Karpas-422 (cell line): ENCODE measurements around the gene GABPB2. TPM values are rescaled to one million over a fixed set of nuclear protein-coding genes. Genes with fewer than 3 reads are reported as not detected.

Source experiments
- DNase-seq: peaks from one replicate; pipeline ENCODE4 v3.0.0-alpha.2; 2015
- H2AFZ ChIP-seq: fragments of 200-600 bp; sonication (generic); 2 replicates; pipeline ENCODE4 v1.6.1; 2014; ENCODE audit warnings: antibody characterized with exemption, low read length, mixed read lengths
- H3K27ac ChIP-seq: fragments of 200-600 bp; sonication (generic); 2 replicates; pipeline ENCODE4 v1.5.1; 2014; ENCODE audit warnings: mild to moderate bottlenecking, low read length, moderate library complexity
- H3K27me3 ChIP-seq: fragments of 200-600 bp; sonication (generic); 2 replicates; pipeline ENCODE4 v1.6.1; 2014; ENCODE audit warnings: low read length, mixed read lengths
- H3K36me3 ChIP-seq: fragments of 200-600 bp; sonication (generic); 2 replicates; pipeline ENCODE4 v1.6.1; 2014; ENCODE audit warnings: low read length, mixed read lengths; ENCODE audit not compliant: insufficient read depth
- H3K4me1 ChIP-seq: fragments of 200-600 bp; sonication (generic); 2 replicates; pipeline ENCODE4 v1.6.1; 2014; ENCODE audit warnings: mild to moderate bottlenecking, low read length, mixed read lengths
- H3K4me2 ChIP-seq: fragments of 200-600 bp; sonication (generic); 2 replicates; pipeline ENCODE4 v1.6.1; 2014; ENCODE audit warnings: low read length, low read depth, mild to moderate bottlenecking; ENCODE audit not compliant: poor library complexity, severe bottlenecking
- H3K4me3 ChIP-seq: fragments of 200-600 bp; sonication (generic); 2 replicates; pipeline ENCODE4 v1.5.1; 2014; ENCODE audit warnings: mild to moderate bottlenecking, antibody characterized with exemption, low read length, mixed read lengths
- H3K79me2 ChIP-seq: fragments of 200-600 bp; sonication (generic); 2 replicates; pipeline ENCODE4 v1.6.1; 2014; ENCODE audit warnings: mild to moderate bottlenecking, low read length, mixed read lengths
- H3K9ac ChIP-seq: fragments of 200-600 bp; sonication (generic); 2 replicates; pipeline ENCODE4 v1.6.0; 2014; ENCODE audit warnings: low read length
- H3K9me2 ChIP-seq: fragments of 200-600 bp; sonication (generic), shearing (Covaris generic); replicated peaks from 2 replicates; pipeline ENCODE4 v1.6.0; 2014; ENCODE audit warnings: mild to moderate bottlenecking, low read length, moderate library complexity; ENCODE audit not compliant: insufficient read depth
- H3K9me3 ChIP-seq: fragments of 300-700, 200-600 bp; sonication (generic); 2 replicates; pipeline ENCODE4 v1.6.1; 2014; ENCODE audit warnings: low read length, mixed read lengths
- H4K20me1 ChIP-seq: fragments of 200-600 bp; sonication (generic); 2 replicates; pipeline ENCODE4 v1.6.1; 2014; ENCODE audit warnings: mild to moderate bottlenecking, antibody characterized with exemption, low read length, low read depth; ENCODE audit not compliant: insufficient read depth
- total RNA-seq: library from RNA; depleted of rRNA; stranded (reverse); fragments of >200 nt; shearing (Covaris generic); gene quantifications from 2 replicates; pipeline ENCODE4 v1.2.3, GENCODE V29; 2014; ENCODE audit warnings: low replicate concordance

GABPB2 gene
- total RNA-seq, 1 experiment from 2014 or later: 6.9 TPM

DNA sequence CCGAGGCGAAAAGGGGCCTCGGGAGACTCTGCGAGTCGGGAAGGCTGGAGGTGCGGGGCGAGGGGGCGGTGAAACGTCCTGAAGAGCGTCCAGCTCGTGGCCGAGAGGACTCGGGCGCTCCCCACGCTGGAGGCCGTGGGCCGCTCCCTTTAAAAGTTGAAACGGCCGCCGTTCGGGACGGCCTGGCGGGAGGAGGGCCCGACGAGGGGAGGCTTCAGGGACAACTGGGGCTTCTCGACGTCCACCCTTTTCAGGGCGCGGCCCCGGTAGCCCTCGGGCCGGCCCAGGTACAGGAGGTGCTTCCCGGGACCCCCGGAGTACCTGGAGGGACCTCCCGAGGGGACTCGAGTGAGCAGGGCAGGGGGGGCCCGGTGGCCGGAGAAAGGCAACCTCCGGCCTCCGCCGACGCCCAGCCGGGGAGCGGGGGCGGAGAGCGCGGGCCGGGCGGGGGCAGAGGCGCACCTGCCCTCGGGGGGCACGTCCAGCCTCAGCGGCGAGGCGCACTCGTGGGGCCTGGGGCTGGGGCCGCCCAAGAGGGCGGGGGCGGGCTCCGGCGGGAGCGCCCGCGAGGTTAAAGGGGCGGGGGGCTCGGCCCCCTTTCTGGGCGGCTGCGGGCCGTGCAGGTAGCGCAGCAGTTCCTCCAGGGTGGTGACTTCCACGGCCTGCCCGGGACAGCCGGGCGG lies 61.9 kb downstream of the GABPB2 start:
- H3K27ac ChIP-seq: no peak overlapping the region

DNA sequence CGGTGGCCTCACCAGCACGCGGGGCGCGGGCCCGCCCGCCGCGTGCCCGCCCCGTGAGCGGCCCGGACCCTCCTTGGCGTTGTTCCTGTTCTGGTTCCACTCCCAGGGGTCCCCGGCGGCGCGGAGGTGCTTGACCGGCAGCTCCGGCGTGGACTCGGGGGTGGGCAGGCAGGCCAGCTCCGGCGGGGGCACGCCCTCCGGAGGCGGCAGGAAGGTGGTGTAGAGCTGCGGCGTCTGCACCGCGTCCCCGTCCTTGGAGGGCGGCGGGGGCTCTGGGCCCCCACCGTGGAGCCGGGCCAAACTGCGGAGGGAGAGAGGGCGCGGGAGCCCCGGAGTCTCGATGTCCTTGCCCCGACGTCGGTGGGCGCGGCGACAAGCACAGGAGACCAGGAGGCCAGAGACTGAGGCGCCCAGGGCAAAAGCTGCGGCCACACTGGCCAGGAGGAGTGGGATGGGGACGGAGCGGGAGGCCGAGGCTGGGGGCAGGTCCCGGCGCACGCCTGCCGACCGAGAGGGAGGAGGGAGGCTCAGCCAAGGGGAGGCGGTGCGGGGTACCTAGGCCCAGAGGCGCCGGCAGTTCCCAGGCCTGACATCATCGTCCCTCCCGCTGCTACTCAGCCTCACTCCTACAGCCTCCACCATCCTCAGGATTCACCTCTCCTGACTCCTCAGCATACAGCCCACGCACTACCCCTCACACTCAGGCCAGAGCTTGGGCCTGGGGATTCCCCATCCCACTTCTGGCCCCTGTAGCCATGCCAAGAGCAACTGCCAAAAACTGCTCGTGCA lies 62.7 kb downstream of the GABPB2 start:
- Histone ChIP-seq H3K4me1 (no peaks in the 10 kb centered on the region), H3K9ac (no peak overlapping the region), H3K36me3 (no peaks in the 10 kb centered on the region), H3K9me2 (no peaks in the 10 kb centered on the region), H2AFZ (no peak overlapping the region), H3K4me2 (no peak overlapping the region), H3K27ac (no peak overlapping the region), H3K4me3 (no peak overlapping the region), H3K27me3 (no peaks in the 10 kb centered on the region), H4K20me1 (no peaks in the 10 kb centered on the region), H3K9me3 (no peaks in the 10 kb centered on the region), H3K79me2 (no peaks in the 10 kb centered on the region)
- no peak for DNase-seq

More for the DNA sequence above, 61.9 kb downstream of the GABPB2 start:
- H3K4me3 ChIP-seq: no peak overlapping the region
- no peak for DNase-seq
- no peaks in the 10 kb centered on the region for H3K36me3 ChIP-seq
- no peak overlapping the region for H3K4me2 ChIP-seq
- no peaks in the 10 kb centered on the region for H3K79me2 ChIP-seq
- no peaks in the 10 kb centered on the region for H4K20me1 ChIP-seq
- H3K4me1 ChIP-seq: no peaks in the 10 kb centered on the region
- H3K9ac ChIP-seq: no peak overlapping the region
- no peak overlapping the region for H2AFZ ChIP-seq
- H3K9me3 ChIP-seq: no peaks in the 10 kb centered on the region
- H3K9me2 ChIP-seq: no peaks in the 10 kb centered on the region
- no peaks in the 10 kb centered on the region for H3K27me3 ChIP-seq

GRCh38 chr1:151134396-151134795 lies 63.8 kb downstream of the GABPB2 start:
- Histone ChIP-seq H3K27me3 (no peaks in the 10 kb centered on the region), H2AFZ (no peak overlapping the region), H3K4me2 (no peak overlapping the region), H3K79me2 (no peaks in the 10 kb centered on the region), H3K27ac (no peak overlapping the region), H3K9ac (no peak overlapping the region), H3K4me1 (no peaks in the 10 kb centered on the region), H3K36me3 (no peaks in the 10 kb centered on the region), H3K9me2 (no peaks in the 10 kb centered on the region), H4K20me1 (no peaks in the 10 kb centered on the region), H3K4me3 (no peak overlapping the region), H3K9me3 (no peaks in the 10 kb centered on the region)
- no peak for DNase-seq

- Histone ChIP-seq H3K9me2 (no peaks in the 10 kb centered on the region), H3K27me3 (no peaks in the 10 kb centered on the region), H3K79me2 (no peaks in the 10 kb centered on the region), H3K9me3 (no peaks in the 10 kb centered on the region), H3K4me3 (no peak overlapping the region), H3K4me1 (no peaks in the 10 kb centered on the region), H3K9ac (no peak overlapping the region), H3K36me3 (no peaks in the 10 kb centered on the region), H3K27ac (no peak overlapping the region), H2AFZ (no peak overlapping the region), H3K4me2 (no peak overlapping the region), H4K20me1 (no peaks in the 10 kb centered on the region)
- DNase-seq: no peak
Observed at GRCh38 chr1:151134991-151135390, 64.4 kb downstream of the GABPB2 start.

DNA sequence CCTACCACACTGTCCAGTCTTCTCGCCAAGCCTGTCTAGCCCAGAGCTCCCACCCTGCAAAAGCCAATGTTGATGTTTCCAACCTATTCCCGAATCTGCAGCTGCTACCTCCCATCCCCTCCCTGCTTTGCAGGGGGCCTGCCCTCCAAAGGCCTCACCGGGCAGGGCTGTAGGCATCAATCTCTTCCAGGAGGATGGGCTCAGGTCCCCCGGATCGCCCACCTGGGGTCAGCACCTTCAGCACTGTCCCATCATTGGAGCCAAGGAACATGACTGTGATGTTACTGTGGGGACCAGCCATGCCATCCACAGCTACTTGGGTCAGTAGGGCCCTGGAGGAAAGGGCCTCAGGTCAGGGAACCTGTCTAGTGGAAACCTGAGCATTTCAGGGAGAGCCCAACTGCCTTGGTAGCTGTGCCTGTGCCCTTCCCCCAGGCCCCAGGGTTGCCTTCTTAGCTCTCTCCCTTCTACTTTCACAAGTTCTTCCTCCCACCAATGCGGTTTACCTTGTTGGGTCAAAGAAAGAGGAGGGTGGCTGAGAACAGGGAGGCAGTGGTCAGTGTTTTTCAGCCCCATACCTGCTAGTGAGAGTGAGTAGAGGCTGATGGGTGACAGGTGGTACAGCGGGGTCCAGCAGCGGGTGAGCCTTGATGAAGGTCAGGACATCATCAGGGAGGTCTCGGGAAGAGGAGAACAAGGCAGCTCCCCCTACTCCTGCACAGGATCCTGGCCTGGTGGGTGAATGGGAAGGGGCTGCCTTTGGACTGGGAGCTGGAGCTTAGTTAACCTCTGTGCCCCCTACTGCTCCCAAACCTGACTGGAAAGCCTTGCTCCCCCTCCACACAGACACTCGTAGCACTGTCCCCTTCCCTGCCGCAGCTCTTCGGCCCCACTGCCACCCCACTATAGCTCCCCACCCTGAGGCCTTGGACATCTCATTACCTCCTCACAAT lies 65.1 kb downstream of the GABPB2 start:
- H3K4me1 ChIP-seq: no peaks in the 10 kb centered on the region
- no peak overlapping the region for H3K4me3 ChIP-seq
- no peak overlapping the region for H2AFZ ChIP-seq

GRCh38 chr1:151137789-151138188 lies 67.2 kb downstream of the GABPB2 start:
- Histone ChIP-seq H4K20me1 (no peaks in the 10 kb centered on the region), H3K9me3 (no peaks in the 10 kb centered on the region), H3K27me3 (no peaks in the 10 kb centered on the region), H3K79me2 (no peaks in the 10 kb centered on the region), H3K4me2 (no peak overlapping the region), H3K9ac (no peak overlapping the region), H3K27ac (no peak overlapping the region), H3K9me2 (no peaks in the 10 kb centered on the region), H3K4me1 (no peaks in the 10 kb centered on the region), H2AFZ (no peak overlapping the region), H3K36me3 (no peaks in the 10 kb centered on the region), H3K4me3 (no peak overlapping the region)
- no peak for DNase-seq

More for the DNA sequence above, 65.1 kb downstream of the GABPB2 start:
- Histone ChIP-seq H3K27me3 (no peaks in the 10 kb centered on the region), H3K27ac (no peak overlapping the region), H4K20me1 (no peaks in the 10 kb centered on the region), H3K4me2 (no peak overlapping the region), H3K9ac (no peak overlapping the region), H3K9me3 (no peaks in the 10 kb centered on the region), H3K9me2 (no peaks in the 10 kb centered on the region), H3K79me2 (no peaks in the 10 kb centered on the region), H3K36me3 (no peaks in the 10 kb centered on the region)
- DNase-seq: no peak

DNA sequence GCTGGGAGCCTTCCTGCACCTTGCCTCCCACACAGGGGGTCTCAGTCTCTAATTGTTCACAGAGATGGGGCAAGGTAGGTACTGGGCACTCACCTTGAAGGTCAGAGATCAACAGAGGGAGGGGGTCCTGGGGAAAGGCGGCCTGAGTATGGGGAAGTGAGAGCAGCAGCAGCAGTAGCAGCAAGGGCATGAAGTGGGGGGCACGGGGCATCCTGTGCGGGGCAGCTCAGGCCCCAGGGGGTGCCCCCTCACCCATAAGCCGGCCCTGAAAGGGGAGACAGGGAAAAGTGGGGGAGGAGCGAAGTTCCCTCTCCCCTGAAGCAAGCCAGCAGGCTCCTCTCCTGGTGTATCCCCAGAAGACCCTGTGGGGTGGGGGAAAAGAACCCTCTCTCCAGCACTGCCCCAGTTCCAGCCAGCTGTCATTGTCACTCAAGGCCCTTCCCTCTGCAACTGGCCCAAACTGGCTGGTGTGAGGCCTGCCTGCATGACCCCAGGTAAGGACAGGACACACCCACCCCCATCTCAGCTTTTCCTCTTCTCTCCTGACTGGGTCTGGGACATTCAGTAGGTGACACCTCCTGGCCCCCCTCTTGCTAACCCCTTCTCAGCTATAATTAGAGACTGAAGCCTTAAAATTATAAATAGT lies 72.0 kb downstream of the GABPB2 start:
- H3K36me3 ChIP-seq: no peaks in the 10 kb centered on the region
- H3K4me2 ChIP-seq: no peak overlapping the region
- no peaks in the 10 kb centered on the region for H3K9me2 ChIP-seq
- H2AFZ ChIP-seq: no peak overlapping the region
- no peaks in the 10 kb centered on the region for H3K9me3 ChIP-seq
- no peaks in the 10 kb centered on the region for H3K79me2 ChIP-seq
- H3K9ac ChIP-seq: no peak overlapping the region
- no peak overlapping the region for H3K4me3 ChIP-seq
- no peaks in the 10 kb centered on the region for H4K20me1 ChIP-seq
- no peak overlapping the region for H3K27ac ChIP-seq
- H3K27me3 ChIP-seq: no peaks in the 10 kb centered on the region
- DNase-seq: no peak
- H3K4me1 ChIP-seq: peaks cover 36% of the 10 kb centered on the region
